DOHH2 (cell line): ENCODE results near the gene PAX7.

Experiments used
- H3F3A ChIP-seq: fragments of 200-600 bp; sonication (generic), shearing (Covaris generic); 2 replicates; pipeline ENCODE4 v1.6.0; 2016; ENCODE audit warnings: antibody characterized with exemption, mild to moderate bottlenecking; ENCODE audit not compliant: control insufficient read depth, insufficient read depth
- H3K27ac ChIP-seq: fragments of 200-600 bp; sonication (generic); 2 replicates; pipeline ENCODE4 v1.5.1; 2014; ENCODE audit warnings: low read depth, mild to moderate bottlenecking, low read length, moderate library complexity
- H3K27me3 ChIP-seq: fragments of 200-600 bp; sonication (generic); 2 replicates; pipeline ENCODE4 v1.6.1; 2014; ENCODE audit warnings: mild to moderate bottlenecking, low read length, mixed read lengths; ENCODE audit not compliant: control insufficient read depth
- H3K36me3 ChIP-seq: fragments of 200-600 bp; sonication (generic); 2 replicates; pipeline ENCODE4 v1.6.1; 2014; ENCODE audit warnings: mild to moderate bottlenecking, low read length, moderate library complexity, mixed read lengths; ENCODE audit not compliant: control insufficient read depth
- H3K4me1 ChIP-seq: fragments of 200-600 bp; sonication (generic); 2 replicates; pipeline ENCODE4 v1.6.1; 2014; ENCODE audit warnings: mild to moderate bottlenecking, low read length, mixed read lengths; ENCODE audit not compliant: control insufficient read depth
- H3K4me2 ChIP-seq: fragments of 200-600 bp; sonication (generic); 2 replicates; pipeline ENCODE4 v1.6.0; 2014; ENCODE audit warnings: mild to moderate bottlenecking, low read length, moderate library complexity
- H3K4me3 ChIP-seq: fragments of 200-600 bp; sonication (generic); 2 replicates; pipeline ENCODE4 v1.5.1; 2014; ENCODE audit warnings: mild to moderate bottlenecking, low read length, mixed read lengths
- H3K79me2 ChIP-seq: fragments of 200-600 bp; sonication (generic); 2 replicates; pipeline ENCODE4 v1.6.1; 2014; ENCODE audit warnings: mild to moderate bottlenecking, low read length, mixed read lengths; ENCODE audit not compliant: control insufficient read depth
- H3K9me2 ChIP-seq: fragments of 200-600 bp; sonication (generic); replicated peaks from 2 replicates; pipeline ENCODE4 v1.6.1; 2014; ENCODE audit warnings: mild to moderate bottlenecking, low read length, mixed read lengths; ENCODE audit not compliant: control insufficient read depth
- H3K9me3 ChIP-seq: fragments of 200-600 bp; sonication (generic); 2 replicates; pipeline ENCODE4 v1.6.1; 2014; ENCODE audit warnings: antibody characterized with exemption, low read length, mixed read lengths; ENCODE audit not compliant: control insufficient read depth, insufficient read depth
- H4K20me1 ChIP-seq: fragments of 200-600 bp; sonication (generic); 2 replicates; pipeline ENCODE4 v1.6.0; 2014; ENCODE audit warnings: low read depth, mild to moderate bottlenecking, antibody characterized with exemption, low read length, moderate library complexity; ENCODE audit not compliant: control insufficient read depth, insufficient read depth
- EZH2phosphoT487 ChIP-seq: fragments of 200-600 bp; sonication (generic); IDR thresholded peaks from 2 replicates; pipeline ENCODE4 v1.6.1; 2017; ENCODE audit warnings: borderline replicate concordance, mild to moderate bottlenecking, antibody characterized with exemption, low read length, moderate library complexity, mixed read lengths
- TF ChIP-seq, protein P1 (sequence below): fragments of 200-600 bp; sonication (generic); IDR thresholded peaks from one replicate; pipeline ENCODE4 v1.5.1; 2014; ENCODE audit warnings: antibody characterized with exemption, mild to moderate bottlenecking, low read depth, low read length; ENCODE audit not compliant: poor library complexity, severe bottlenecking

Gene PAX7

DNA sequence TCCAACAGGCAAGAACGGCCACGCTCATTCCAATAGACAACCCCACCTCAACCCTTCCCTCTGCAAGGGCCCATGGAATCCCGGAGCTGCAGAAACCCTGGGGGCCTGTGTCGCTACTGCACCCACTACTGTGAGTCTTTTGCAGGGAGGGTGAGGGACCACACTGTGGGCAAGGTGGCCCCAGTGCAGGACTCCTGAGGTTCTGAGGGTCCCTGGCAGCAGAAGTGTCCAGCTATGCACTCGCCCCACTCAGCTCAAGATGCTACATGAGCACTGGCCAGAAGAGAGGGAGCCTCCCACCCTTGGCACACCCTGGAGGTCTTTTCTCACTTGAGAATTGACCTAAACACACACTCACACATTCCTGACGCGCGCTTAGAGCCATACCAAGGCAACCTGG is 2.1 kb upstream of the PAX7 start:
- Histone ChIP-seq H3K79me2 (no peaks in the 10 kb centered on the region), H3K4me3 (no peak overlapping the region), H3K27ac (no peak overlapping the region), H3K9me3 (no peaks in the 10 kb centered on the region), H3K36me3 (no peaks in the 10 kb centered on the region), H4K20me1 (no peaks in the 10 kb centered on the region), H3K27me3 (peaks cover 10% of the 10 kb centered on the region; the same call in 1 of the 2 replicates), H3F3A (no peaks in the 10 kb centered on the region), H3K4me2 (no peak overlapping the region), H3K4me1 (no peaks in the 10 kb centered on the region), H3K9me2 (no peaks in the 10 kb centered on the region)
- TF ChIP-seq, protein P1, sequence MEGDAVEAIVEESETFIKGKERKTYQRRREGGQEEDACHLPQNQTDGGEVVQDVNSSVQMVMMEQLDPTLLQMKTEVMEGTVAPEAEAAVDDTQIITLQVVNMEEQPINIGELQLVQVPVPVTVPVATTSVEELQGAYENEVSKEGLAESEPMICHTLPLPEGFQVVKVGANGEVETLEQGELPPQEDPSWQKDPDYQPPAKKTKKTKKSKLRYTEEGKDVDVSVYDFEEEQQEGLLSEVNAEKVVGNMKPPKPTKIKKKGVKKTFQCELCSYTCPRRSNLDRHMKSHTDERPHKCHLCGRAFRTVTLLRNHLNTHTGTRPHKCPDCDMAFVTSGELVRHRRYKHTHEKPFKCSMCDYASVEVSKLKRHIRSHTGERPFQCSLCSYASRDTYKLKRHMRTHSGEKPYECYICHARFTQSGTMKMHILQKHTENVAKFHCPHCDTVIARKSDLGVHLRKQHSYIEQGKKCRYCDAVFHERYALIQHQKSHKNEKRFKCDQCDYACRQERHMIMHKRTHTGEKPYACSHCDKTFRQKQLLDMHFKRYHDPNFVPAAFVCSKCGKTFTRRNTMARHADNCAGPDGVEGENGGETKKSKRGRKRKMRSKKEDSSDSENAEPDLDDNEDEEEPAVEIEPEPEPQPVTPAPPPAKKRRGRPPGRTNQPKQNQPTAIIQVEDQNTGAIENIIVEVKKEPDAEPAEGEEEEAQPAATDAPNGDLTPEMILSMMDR, result no peak
- TF ChIP-seq EZH2phosphoT487, result no peak

DNA sequence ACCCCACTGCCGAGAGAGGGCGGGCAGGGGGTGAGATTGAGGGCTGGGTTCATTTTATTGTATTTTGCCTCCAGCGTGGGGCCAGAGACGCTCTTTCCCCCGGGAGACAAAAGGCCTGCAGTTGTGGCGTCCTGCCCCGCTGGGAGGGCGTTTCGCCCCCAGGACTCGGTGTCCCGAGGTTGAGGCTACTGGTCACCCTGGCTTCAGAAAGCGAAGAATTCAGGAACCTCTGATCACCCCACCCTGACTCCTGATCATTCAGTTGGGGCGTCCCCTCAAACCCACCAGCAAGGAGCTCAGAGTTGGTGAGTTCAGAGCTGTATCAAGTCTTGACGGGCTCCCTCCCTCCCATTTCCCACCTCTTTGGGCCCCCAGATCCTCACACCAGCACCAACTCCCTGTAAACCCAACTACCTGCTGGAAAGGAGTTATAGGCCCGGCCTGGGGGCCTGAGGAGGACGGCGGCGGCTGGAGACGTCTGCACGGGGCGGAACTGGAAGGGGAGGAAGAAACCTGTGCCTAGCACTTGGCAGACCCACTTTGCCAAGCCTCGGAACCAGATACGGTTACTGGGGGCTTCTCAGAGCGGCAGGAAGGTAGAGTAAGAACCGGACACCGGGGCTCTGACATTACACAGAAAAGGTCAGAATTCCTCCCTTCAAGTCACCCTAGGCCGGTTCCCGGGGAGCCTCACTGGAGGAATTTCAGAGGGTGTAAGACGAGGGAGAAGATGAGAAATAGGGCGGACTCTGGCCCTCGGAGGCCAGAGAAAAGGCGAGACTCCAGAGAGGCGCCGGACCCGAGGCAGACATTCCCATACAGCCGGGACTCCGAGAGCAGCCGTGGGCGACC is 761 bp upstream of the PAX7 start:
- H3K9me3 ChIP-seq, result no peaks in the 10 kb centered on the region
- H3K36me3 ChIP-seq, result no peaks in the 10 kb centered on the region
- H3K27me3 ChIP-seq, result peaks cover 10% of the 10 kb centered on the region

DNA sequence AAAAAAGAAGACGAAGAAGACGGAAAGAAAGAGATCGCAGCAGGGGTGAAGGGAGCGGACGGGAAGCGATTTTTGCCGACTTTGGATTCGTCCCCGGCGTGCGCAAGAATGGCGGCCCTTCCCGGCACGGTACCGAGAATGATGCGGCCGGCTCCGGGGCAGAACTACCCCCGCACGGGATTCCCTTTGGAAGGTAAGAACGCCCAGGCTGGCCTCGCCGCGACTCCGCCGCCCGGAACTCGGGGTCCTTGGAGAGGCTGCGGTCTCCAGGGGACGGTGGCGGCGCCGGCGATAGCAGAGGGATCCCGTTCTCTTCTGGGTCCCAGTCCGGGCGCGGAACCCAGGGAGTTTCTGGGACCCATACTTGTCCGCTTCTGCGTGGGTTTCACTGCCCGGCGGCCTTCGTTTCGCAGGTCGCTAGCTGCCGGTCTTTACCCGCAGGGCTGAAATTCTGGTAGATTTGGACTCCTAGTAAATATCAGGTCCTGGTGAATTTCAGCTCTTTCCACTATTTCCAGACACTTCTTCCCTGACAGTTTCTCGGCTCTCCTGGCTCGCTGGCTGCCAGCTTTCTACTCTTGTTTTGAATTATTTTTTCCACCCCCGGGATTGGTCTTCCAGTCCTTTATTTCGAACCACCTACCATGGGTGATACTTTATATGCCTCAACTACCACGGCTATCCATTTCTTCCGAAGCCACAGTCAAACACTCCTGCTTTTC is 1.0 kb downstream of the PAX7 start:
- H3K4me3 ChIP-seq, result no peak overlapping the region
- H3K9me3 ChIP-seq, result no peaks in the 10 kb centered on the region
- H3F3A ChIP-seq, result no peaks in the 10 kb centered on the region
- H3K27me3 ChIP-seq, result peaks cover 7% of the 10 kb centered on the region
- no peak for TF ChIP-seq EZH2phosphoT487
- TF ChIP-seq, protein P1, result no peak
- no peaks in the 10 kb centered on the region for H3K4me1 ChIP-seq
- no peaks in the 10 kb centered on the region for H3K79me2 ChIP-seq
- H3K27ac ChIP-seq, result no peak overlapping the region
- no peaks in the 10 kb centered on the region for H3K36me3 ChIP-seq
- H3K9me2 ChIP-seq, result no peaks in the 10 kb centered on the region
- no peak overlapping the region for H3K4me2 ChIP-seq
- H4K20me1 ChIP-seq, result no peaks in the 10 kb centered on the region

More for the DNA sequence above, 761 bp upstream of the PAX7 start:
- Histone ChIP-seq H4K20me1 (no peaks in the 10 kb centered on the region), H3K4me2 (no peak overlapping the region), H3K27ac (no peak overlapping the region), H3F3A (no peaks in the 10 kb centered on the region), H3K9me2 (no peaks in the 10 kb centered on the region), H3K4me3 (no peak overlapping the region), H3K79me2 (no peaks in the 10 kb centered on the region), H3K4me1 (no peaks in the 10 kb centered on the region)
- TF ChIP-seq, protein P1, result no peak
- no peak for TF ChIP-seq EZH2phosphoT487
